GM19467 (cell line): ENCODE measurements around the gene BLZF1.
"Not testable (repeated sequence)": the region's sequence is repeated elsewhere in the genome, so short reads cannot be mapped to it uniquely, and the experiment has no call there.

Source experiments
- ATAC-seq: cut with Tn5 transposase; IDR thresholded peaks from one replicate; pipeline ENCODE4 v1.9.1; 2021; ENCODE audit warnings: mild to moderate bottlenecking, moderate library complexity; ENCODE audit not compliant: unreplicated experiment

Gene BLZF1

GRCh38 chr1:169367686-169368405 lies at the start of gene BLZF1, which contains the start of gene NME7:
TSS of gene BLZF1 (plus strand) at chr1:169368195. CDS start at chr1:169369523, 1,328 bp downstream.
TSS of gene NME7 (minus strand) at chr1:169367797. CDS start at chr1:169367710, 87 bp downstream.
- ATAC-seq: peak; percentile 95

GRCh38 chr1:169318536-169319244 lies 49.3 kb upstream of the BLZF1 start:
- no peak for ATAC-seq

GRCh38 chr1:169321539-169321938 lies 46.5 kb upstream of the BLZF1 start:
- ATAC-seq: no peak

GRCh38 chr1:169322138-169322537 lies 45.9 kb upstream of the BLZF1 start:
- ATAC-seq: no peak

GRCh38 chr1:169325117-169325516 lies 42.9 kb upstream of the BLZF1 start:
- ATAC-seq: no peak

GRCh38 chr1:169326261-169326955 lies 41.6 kb upstream of the BLZF1 start:
- peak; percentile 35 for ATAC-seq

- ATAC-seq: peak; percentile 89
Measured at GRCh38 chr1:169326956-169327268, 41.1 kb upstream of the BLZF1 start.

- ATAC-seq: no peak
Measured at GRCh38 chr1:169327875-169328274, 40.1 kb upstream of the BLZF1 start.

- ATAC-seq: no peak
Measured at GRCh38 chr1:169329383-169329782, 38.6 kb upstream of the BLZF1 start.

GRCh38 chr1:169330927-169331326 lies 37.1 kb upstream of the BLZF1 start:
- no peak for ATAC-seq

GRCh38 chr1:169334727-169335126 lies 33.3 kb upstream of the BLZF1 start:
- ATAC-seq: not testable (repeated sequence)

GRCh38 chr1:169336947-169337715 lies 30.9 kb upstream of the BLZF1 start:
- ATAC-seq: not testable (repeated sequence)

GRCh38 chr1:169338617-169339016 lies 29.4 kb upstream of the BLZF1 start:
- ATAC-seq: no peak

GRCh38 chr1:169339773-169340172 lies 28.2 kb upstream of the BLZF1 start:
- no peak for ATAC-seq

- ATAC-seq: no peak
Measured at GRCh38 chr1:169340882-169341281, 27.1 kb upstream of the BLZF1 start.

- ATAC-seq: not testable (repeated sequence)
Measured at GRCh38 chr1:169342096-169342495, 25.9 kb upstream of the BLZF1 start.

- ATAC-seq: no peak
Measured at GRCh38 chr1:169345511-169345910, 22.5 kb upstream of the BLZF1 start.

GRCh38 chr1:169346036-169346589 lies 21.9 kb upstream of the BLZF1 start:
- ATAC-seq: no peak

- ATAC-seq: no peak
Measured at GRCh38 chr1:169347688-169348382, 20.2 kb upstream of the BLZF1 start.

GRCh38 chr1:169348383-169349036 lies 19.5 kb upstream of the BLZF1 start:
- no peak for ATAC-seq
